GM12891 (cell line): ENCODE data around the gene SHISA6.

Source experiments
- POLR2A ChIP-seq: IDR thresholded peaks from 2 replicates; pipeline ENCODE4 v1.6.1; 2011; ENCODE audit warnings: low read depth, low read length, control low read depth
- POU2F2 ChIP-seq: IDR thresholded peaks from 2 replicates; pipeline ENCODE4 v1.6.1; 2011; ENCODE audit warnings: low read depth, mild to moderate bottlenecking, control low read depth, low read length, moderate library complexity
- SPI1 ChIP-seq: IDR thresholded peaks from 2 replicates; pipeline ENCODE4 v1.6.1; 2011; ENCODE audit warnings: low read depth, low read length, control low read depth
- TAF1 ChIP-seq: IDR thresholded peaks from 2 replicates; pipeline ENCODE4 v1.6.1; 2011; ENCODE audit warnings: low read depth, low read length, control low read depth

DNA sequence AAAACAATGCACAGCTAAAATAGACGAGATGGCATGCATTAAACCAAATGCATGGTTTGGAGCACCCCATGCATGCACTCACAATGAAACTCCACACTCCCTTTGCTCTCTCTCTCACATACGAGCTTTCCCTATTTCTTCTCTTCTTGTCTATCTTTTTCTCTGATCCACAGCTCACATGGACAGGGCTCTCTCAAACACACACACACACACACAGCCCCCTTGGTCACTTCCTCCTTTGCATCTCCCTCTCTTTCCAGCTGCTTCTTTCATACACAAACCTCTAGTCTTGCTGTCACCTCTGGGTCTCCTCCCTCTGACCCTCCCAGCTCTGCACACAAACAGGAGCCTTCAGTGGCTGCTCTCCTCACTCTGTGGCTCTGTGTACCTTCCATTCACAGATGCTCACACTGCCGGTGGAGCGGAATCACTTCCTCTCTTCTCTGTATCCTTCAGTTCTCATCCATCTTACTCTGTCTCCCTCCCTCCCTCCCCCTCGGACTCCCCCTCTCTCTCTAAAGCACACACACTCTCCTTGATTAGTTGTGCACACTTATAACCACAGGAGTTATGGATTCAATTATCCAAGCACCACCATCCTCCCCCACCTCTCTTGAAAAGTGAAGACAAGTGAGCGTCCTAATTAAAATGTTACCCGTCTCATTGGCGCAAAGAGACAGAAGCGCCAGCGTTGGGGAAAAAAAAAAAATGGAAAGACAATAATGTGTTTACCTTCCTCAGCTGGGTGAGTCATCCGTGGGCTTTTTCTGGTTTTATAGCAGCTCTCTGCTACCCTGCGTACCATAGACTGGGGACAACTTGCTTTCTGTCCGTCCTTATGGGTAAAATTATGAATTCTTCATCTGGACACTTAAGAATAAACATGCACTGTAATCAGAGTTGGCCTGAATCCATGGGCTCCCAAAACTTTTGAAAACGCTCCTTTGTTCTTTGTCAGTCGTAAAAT is 90.8 kb downstream of the SHISA6 start:
- TF ChIP-seq POLR2A (no peak), SPI1 (no peak), POU2F2 (no peak), TAF1 (no peak)
